Mucosa of stomach (tissue), 1 donor: Measurements from ENCODE around the gene ETS1.
"Not testable (repeated sequence)": the region's sequence is repeated elsewhere in the genome, so short reads cannot be mapped to it uniquely, and the experiment has no call there.

Experiments
- H3K27me3 ChIP-seq: one replicate; pipeline ENCODE4 v1.7.0; 2013; ENCODE audit warnings: mild to moderate bottlenecking, low read length; ENCODE audit not compliant: control insufficient read depth, insufficient read depth
- H3K36me3 ChIP-seq: one replicate; pipeline ENCODE4 v1.7.0; 2013; ENCODE audit warnings: low read length; ENCODE audit not compliant: control insufficient read depth, insufficient read depth
- H3K4me1 ChIP-seq: one replicate; pipeline ENCODE4 v1.7.0; 2013; ENCODE audit warnings: mild to moderate bottlenecking, low read length; ENCODE audit not compliant: control insufficient read depth, insufficient read depth
- H3K4me3 ChIP-seq: one replicate; pipeline ENCODE4 v1.7.0; 2013; ENCODE audit warnings: low read length
- H3K9ac ChIP-seq: one replicate; pipeline ENCODE4 v1.7.0; 2013; ENCODE audit warnings: mild to moderate bottlenecking, low read length, moderate library complexity
- H3K9me3 ChIP-seq: one replicate; pipeline ENCODE4 v1.7.0; 2013; ENCODE audit warnings: mild to moderate bottlenecking, low read length, moderate library complexity; ENCODE audit not compliant: control insufficient read depth
- donor health status: Pancreatic carcinoma.

The ETS1 gene

DNA sequence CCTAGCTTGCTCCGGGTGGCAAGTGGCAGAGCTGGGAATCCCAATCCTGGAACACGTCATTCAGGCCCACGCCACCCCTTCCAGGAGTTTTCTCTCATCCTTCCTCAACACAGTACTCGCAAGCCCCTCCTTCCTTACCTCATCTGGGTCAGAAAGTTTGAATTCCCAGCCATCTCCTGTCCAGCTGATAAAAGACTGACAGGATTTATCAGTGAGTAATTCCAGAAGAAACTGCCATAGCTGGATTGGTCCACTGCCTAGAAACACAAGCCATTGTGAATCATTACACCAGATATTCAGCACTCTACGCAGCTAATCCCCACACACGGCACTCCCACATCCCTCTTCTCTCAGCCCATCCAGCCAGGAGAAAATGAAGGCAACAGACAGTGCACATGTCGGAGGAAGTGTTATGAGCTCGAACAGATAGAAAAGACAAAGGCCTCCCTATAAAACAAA lies 124.0 kb downstream of the ETS1 start:
- H3K4me3 ChIP-seq = no peak overlapping the region
- no peaks in the 10 kb centered on the region for H3K27me3 ChIP-seq
- H3K9ac ChIP-seq = no peak overlapping the region
- peaks cover 33% of the 10 kb centered on the region for H3K4me1 ChIP-seq
- H3K9me3 ChIP-seq = no peaks in the 10 kb centered on the region
- H3K36me3 ChIP-seq = no peaks in the 10 kb centered on the region

DNA sequence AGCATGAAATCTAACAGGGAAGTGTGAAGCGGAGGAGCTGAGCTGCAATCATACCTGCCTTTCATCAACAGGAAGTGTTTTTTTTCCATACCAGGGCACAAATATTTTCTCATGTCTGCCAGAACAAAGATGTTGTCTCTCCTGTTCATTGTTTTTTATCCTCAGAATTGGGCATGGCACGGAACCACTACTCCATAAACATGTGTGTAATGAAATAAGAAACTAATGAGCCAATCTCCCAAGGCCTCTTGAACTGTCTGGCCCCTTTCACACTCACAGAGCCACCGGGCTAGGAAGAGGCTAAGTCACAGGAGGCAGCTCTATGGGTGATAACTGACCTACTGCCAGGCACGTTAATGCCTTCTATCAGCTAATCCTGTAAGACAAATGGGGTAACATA lies 124.4 kb downstream of the ETS1 start:
- no peaks in the 10 kb centered on the region for H3K9me3 ChIP-seq
- peaks cover 29% of the 10 kb centered on the region for H3K4me1 ChIP-seq
- H3K36me3 ChIP-seq = no peaks in the 10 kb centered on the region
- H3K9ac ChIP-seq = no peak overlapping the region
- H3K4me3 ChIP-seq = no peak overlapping the region
- H3K27me3 ChIP-seq = no peaks in the 10 kb centered on the region

DNA sequence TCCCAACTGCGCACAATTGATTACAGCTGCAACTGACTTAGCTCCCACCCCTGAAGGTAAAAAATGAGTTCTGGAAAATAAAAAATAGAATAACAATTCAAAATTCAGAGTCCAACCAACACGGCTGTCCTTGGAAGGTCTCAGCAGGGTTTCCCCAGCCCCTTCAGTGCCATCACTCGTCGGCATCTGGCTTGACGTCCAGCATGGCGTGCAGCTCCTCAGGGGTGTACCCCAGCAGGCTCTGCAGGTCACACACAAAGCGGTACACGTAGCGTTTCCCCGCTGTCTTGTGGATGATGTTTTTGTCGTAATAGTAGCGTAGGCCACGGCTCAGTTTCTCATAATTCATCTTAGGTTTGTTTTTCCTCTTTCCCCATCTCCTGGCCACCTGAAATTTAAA lies 125.2 kb downstream of the ETS1 start:
- no peak overlapping the region for H3K9ac ChIP-seq
- H3K4me3 ChIP-seq = no peak overlapping the region
- H3K4me1 ChIP-seq = peaks cover 23% of the 10 kb centered on the region
- H3K27me3 ChIP-seq = no peaks in the 10 kb centered on the region
- no peaks in the 10 kb centered on the region for H3K9me3 ChIP-seq
- no peaks in the 10 kb centered on the region for H3K36me3 ChIP-seq

- H3K9ac ChIP-seq = no peak overlapping the region
- no peaks in the 10 kb centered on the region for H3K27me3 ChIP-seq
- H3K9me3 ChIP-seq = no peaks in the 10 kb centered on the region
- H3K4me1 ChIP-seq = peaks cover 13% of the 10 kb centered on the region
- no peaks in the 10 kb centered on the region for H3K36me3 ChIP-seq
- no peak overlapping the region for H3K4me3 ChIP-seq
Observed at GRCh38 chr11:128458321-128458720, 129.0 kb downstream of the ETS1 start.

- Histone ChIP-seq H3K4me3 (no peak overlapping the region), H3K9me3 (no peaks in the 10 kb centered on the region), H3K36me3 (no peaks in the 10 kb centered on the region), H3K9ac (no peak overlapping the region), H3K4me1 (peaks cover 14% of the 10 kb centered on the region), H3K27me3 (no peaks in the 10 kb centered on the region)
Observed at GRCh38 chr11:128457874-128458273, 129.5 kb downstream of the ETS1 start.

GRCh38 chr11:128456566-128457268 lies 130.6 kb downstream of the ETS1 start:
- Histone ChIP-seq H3K9ac (no peak overlapping the region), H3K9me3 (no peaks in the 10 kb centered on the region), H3K27me3 (no peaks in the 10 kb centered on the region), H3K4me3 (no peak overlapping the region), H3K36me3 (no peaks in the 10 kb centered on the region), H3K4me1 (peaks cover 23% of the 10 kb centered on the region)

DNA sequence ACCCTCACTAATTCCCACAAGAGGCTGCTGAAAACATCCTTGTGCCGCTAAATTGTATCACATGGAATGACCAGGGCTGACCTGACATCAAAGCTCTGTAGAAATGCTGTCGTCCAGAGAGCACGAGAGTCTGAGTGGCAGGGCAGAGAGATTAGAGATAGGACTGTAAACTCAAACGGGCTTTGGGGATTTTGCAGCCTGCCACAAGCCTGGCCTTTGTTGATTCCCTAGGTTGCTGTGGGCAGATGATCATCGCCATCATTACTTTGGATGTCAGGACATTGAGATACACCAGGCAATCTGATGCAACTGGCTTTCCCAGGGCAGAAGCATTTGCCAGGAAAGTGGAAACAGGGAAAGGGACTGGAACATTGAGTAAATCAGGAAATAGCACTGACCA lies 131.6 kb downstream of the ETS1 start:
- Histone ChIP-seq H3K4me1 (peaks cover 30% of the 10 kb centered on the region), H3K9me3 (no peaks in the 10 kb centered on the region), H3K36me3 (no peaks in the 10 kb centered on the region), H3K27me3 (no peaks in the 10 kb centered on the region), H3K4me3 (no peak overlapping the region), H3K9ac (no peak overlapping the region)

DNA sequence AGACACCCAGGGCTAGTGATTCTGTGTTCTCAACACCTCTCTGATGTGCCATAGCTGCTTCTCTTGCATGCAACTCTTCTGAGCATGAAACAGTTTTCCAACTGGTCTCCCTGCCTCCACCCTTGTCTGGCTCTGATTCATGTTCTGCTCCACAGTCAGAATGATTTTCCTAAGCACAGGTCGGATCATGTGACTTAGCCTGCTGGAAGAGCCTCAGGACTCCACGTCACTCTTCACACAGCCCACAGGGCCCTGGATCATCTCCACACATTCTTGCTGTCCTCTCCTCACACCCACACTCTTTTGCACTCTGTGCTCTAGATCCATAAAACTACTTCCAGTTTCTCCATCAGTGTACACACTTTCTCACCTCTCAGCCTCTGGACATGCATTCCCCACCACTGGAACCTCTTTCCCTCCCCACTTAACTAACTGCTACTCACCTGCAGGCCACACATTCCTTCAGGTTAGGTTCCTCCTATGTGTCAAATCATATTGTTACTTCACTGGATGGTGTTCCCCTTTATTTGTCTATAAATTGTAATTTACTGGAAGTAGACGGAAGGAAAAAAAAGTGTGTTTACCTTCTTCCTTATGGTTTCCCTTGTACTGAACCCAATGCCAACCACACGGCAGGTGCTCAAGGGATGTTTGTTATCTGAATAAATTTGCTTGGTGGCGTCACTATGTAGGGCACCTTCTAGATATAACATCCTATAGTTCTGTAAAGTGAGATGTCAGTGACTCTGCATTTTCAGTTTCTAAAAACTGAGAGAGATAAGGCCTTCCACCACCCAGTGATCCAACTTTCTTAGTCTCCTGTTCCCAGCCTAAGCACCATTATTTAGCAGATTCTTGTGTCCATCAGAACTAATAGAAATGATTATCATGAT lies 133.7 kb downstream of the ETS1 start:
- Histone ChIP-seq H3K36me3 (no peaks in the 10 kb centered on the region), H3K4me1 (peaks cover 43% of the 10 kb centered on the region), H3K9ac (no peak overlapping the region), H3K9me3 (no peaks in the 10 kb centered on the region), H3K4me3 (no peak overlapping the region), H3K27me3 (no peaks in the 10 kb centered on the region)

GRCh38 chr11:128451652-128452470 lies 135.5 kb downstream of the ETS1 start:
- Histone ChIP-seq H3K9me3 (no peaks in the 10 kb centered on the region), H3K27me3 (no peaks in the 10 kb centered on the region), H3K4me3 (no peak overlapping the region), H3K4me1 (peaks cover 44% of the 10 kb centered on the region), H3K9ac (peak overlapping the region; percentile 25), H3K36me3 (no peaks in the 10 kb centered on the region)

GRCh38 chr11:128450882-128451651 lies 136.3 kb downstream of the ETS1 start:
- Histone ChIP-seq H3K36me3 (no peaks in the 10 kb centered on the region), H3K27me3 (no peaks in the 10 kb centered on the region), H3K9me3 (no peaks in the 10 kb centered on the region), H3K4me1 (peaks cover 44% of the 10 kb centered on the region), H3K9ac (peak overlapping the region; percentile 25), H3K4me3 (no peak overlapping the region)

GRCh38 chr11:128450425-128450824 lies 136.9 kb downstream of the ETS1 start:
- peaks cover 44% of the 10 kb centered on the region for H3K4me1 ChIP-seq

More at GRCh38 chr11:128450425-128450824, 136.9 kb downstream of the ETS1 start:
- H3K9ac ChIP-seq, H3K9me3 ChIP-seq, H3K27me3 ChIP-seq, H3K4me3 ChIP-seq, H3K36me3 ChIP-seq: not testable (repeated sequence)
